Posterior vena cava (tissue), 2 donors: ENCODE data around the gene CHGA. TPM values are rescaled to one million over a fixed set of nuclear protein-coding genes. Genes with fewer than 3 reads are reported as not detected.

ENCODE experiments used
- DNase-seq: peaks from one replicate; pipeline ENCODE4 v3.0.0-alpha.2; 2020; ENCODE audit warnings: low spot score
- intact Hi-C, 2 donors: fragments of 100-400 bp; cut with DNase I; formaldehyde crosslinking; loops; one replicate each; pipeline versions ENCODE4 v1.14.1 to v1.14.2; 2022 to 2023
- long read RNA-seq, 2 donors: library from polyadenylated mRNA; unstranded; transcript quantifications; one replicate each; pipeline ENCODE4 v2.0.0, GENCODE V29; 2020 to 2021
- total RNA-seq, 2 donors: library from RNA; stranded (reverse); fragmentation: NEBNext Ultra II Directional; extraction: Animal tissue kit (Norgen Biotek cat#: 25700); gene quantifications; one replicate each; pipeline ENCODE4 v1.2.1, GENCODE V29; 2021
- donor health status: DM: yes; HTN: yes; CAD: no.
- donor health status: DM: yes; HTN: yes; CAD: no.

The CHGA gene, protein sequence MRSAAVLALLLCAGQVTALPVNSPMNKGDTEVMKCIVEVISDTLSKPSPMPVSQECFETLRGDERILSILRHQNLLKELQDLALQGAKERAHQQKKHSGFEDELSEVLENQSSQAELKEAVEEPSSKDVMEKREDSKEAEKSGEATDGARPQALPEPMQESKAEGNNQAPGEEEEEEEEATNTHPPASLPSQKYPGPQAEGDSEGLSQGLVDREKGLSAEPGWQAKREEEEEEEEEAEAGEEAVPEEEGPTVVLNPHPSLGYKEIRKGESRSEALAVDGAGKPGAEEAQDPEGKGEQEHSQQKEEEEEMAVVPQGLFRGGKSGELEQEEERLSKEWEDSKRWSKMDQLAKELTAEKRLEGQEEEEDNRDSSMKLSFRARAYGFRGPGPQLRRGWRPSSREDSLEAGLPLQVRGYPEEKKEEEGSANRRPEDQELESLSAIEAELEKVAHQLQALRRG
- under 1 TPM in 1 of 2 donors, not detected in 1; 0.29 TPM for total RNA-seq
- long read RNA-seq, donor 1: 0 reads
- long read RNA-seq, donor 2: 0 reads

- DNase-seq: no peak
Measured at GRCh38 chr14:92922883-92923743, at the start of gene CHGA. Gene CHGA (plus strand): TSS chr14:92923150. CDS start chr14:92923360, 210 bp downstream.

GRCh38 chr14:92874962-92875661, 47.8 kb upstream of the CHGA start:
- intact Hi-C loops: no loop called here
- DNase-seq: no peak

More at GRCh38 chr14:92922883-92923743, at the start of gene CHGA:
- intact Hi-C loops: no loop called here

DNA sequence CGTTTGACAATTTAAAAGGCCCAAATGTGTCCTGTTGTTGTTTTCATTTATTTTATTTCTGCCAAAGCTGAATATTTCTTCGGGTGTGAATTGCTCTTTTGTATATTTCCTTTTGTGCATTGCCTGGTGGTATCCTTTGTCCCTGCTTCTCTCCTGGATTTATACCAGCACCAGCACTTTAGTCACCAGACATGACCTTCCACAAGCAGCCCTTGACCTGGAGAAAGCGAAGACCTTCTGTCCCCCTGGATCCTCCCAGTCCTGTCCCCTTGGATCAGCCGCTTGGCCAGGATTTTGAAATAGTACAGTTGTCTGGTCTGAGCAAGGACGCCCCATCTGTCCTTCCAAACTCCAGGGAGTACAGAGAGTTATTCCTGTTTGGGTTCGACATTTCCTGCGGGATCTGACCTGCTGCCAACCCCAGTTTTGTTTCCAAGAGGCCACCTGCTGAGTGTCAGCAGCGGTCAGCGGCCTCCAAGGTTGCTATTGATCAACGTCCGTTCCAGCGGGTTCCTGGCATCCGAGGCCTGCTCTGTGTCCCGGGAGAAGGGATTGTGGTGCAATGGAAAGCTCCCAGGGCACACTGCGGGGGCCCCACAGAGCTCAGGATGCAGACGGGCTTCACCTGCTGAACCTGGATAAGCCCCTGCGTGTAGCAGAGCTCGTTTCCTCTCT, 45.1 kb upstream of the CHGA start:
- intact Hi-C loops: no loop called here
- DNase-seq: no peak

DNA sequence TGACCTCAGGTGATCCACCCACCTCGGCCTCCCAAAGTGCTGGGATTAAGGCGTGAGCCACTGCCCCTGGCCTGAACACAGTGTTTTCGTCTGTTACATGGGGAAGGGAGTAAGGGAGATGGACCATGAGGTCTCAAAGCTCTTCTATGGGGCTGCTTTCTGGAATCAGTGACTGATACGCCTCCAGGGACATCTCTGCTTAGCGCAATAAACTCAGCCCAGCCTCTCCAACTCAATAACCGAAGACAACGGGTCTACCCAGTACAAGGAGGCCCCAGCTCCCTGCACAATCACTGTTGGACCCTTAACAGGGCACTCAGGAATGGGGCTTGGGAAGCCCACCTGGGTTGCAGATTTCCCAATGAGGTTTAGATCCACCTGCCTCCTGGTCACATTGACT, 42.6 kb upstream of the CHGA start:
- no peak for DNase-seq
- intact Hi-C loops: no loop called here

- DNase-seq: no peak
- intact Hi-C loops: no loop called here
Measured at GRCh38 chr14:92880851-92881250, 42.1 kb upstream of the CHGA start.

DNA sequence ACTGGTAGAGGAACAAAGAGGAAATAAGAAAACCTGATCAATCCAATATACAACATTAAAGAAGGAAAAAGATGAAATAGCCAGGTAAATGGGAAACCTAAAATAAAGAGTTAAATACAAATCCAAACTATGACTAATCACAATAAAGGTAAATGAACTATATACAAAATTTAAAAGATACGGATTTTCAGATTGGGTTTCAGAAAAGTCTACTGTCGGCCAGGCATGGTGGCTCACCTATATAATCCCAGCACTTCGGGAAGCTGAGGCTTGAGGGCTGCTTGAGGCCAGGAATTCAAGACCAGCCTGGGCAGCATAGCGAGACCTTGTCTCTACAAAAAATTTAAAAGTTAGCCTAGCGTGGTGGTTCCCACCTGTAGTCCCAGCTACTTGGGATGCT, 39.9 kb upstream of the CHGA start:
- intact Hi-C loops: no loop called here
- no peak for DNase-seq

DNA sequence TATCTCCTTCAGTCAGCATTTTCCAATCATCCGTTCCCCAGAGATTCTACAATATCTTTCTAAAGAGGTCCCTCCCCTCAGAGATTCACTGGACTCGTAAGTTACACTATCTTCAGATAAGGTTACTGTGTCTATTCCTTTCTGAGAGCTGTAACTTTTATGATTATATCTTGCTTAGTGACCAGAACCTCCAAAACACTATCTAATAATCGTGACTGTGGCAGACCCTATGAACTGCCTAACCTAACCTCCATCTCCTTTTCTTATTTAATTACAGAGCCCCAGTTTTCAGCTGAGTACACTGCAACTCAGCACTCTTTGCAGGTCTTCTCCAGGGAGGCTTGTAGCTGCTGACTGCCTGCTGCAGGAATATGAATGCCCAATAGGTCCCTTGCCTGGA, 38.5 kb upstream of the CHGA start:
- intact Hi-C loops: no loop called here
- no peak for DNase-seq

- intact Hi-C loops: no loop called here
Measured at GRCh38 chr14:92885279-92886061, 37.5 kb upstream of the CHGA start.

DNA sequence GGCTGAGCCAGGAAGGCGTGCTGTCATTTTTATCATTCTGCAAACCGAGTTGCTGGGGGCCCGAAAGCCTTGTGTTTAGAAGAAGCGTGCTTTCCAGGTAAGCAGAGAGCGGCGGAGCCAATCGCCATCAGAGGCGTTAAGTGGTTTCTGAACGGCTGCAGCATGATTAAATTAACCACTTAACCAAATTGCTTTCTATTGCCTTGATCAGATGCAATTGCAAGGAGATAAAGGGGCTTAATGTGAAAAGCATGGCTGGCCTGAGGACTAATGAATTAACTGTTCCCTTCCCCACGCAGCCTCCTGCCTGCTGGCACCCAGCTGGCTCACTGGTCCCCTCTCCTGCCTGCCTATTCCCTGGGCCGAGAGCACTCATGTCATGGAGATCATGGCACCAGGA, 36.6 kb upstream of the CHGA start:
- intact Hi-C loops: no loop called here
- DNase-seq: no peak

More at GRCh38 chr14:92885279-92886061, 37.5 kb upstream of the CHGA start:
- DNase-seq: no peak

GRCh38 chr14:92887157-92887556, 35.8 kb upstream of the CHGA start:
- intact Hi-C loops: no loop called here
- no peak for DNase-seq

DNA sequence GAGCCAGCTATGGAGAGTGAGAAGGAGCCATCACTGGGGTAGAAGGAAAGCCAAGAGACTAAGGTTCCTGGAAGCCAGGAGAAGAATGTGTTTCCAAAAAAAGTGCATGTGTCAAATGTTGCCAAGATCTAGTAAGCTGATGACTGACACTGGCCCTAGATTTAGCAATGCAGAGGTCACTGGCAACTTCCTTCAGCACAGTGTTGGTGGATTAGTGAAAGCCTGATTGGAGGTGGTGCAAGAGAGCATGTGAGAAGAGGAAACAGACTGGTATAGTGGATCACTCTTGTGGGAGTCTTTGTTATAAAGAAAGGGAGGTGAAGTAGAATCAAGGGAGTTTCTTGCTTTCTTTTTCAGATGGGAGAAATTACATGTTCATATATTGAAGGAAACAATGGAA, 34.1 kb upstream of the CHGA start:
- no peak for DNase-seq
- intact Hi-C loops: no loop called here

DNA sequence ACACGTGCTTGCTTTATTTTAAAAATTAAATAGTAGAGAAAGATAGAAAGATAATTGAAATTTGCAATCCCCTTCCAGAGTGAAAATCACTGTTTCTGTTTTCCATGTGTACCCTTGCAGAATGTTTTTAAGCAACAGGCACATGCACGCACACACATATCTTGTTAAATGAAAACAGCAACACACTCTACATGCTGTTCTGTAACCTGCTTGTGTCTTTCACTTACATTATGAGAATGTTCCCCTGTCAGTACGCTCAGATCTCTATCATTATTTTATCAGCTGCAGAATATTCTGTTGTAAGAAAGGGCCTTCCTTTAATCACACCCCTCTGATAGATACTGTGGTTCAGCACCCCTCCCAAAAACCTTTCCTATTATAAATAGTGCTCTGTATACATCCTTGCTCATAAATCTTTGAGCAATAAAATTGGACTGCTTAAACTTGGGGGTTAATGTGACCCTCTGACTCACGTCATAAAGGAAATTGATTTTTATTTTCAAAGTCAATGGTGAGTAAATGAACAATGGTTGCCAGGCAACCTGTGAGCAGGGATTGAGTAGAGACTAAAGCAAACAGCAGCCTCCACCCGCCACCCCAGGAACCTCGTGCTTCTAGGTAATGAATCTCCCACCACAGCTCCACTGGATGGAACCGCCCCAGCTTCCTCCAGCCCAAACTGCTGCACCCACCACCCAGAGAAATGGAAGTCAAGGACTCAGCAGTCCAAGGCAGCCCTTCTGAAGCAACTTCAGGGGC, 31.9 kb upstream of the CHGA start:
- intact Hi-C loops: no loop called here
- no peak for DNase-seq

GRCh38 chr14:92892589-92892988, 30.4 kb upstream of the CHGA start:
- intact Hi-C loops: no loop called here
- no peak for DNase-seq

DNA sequence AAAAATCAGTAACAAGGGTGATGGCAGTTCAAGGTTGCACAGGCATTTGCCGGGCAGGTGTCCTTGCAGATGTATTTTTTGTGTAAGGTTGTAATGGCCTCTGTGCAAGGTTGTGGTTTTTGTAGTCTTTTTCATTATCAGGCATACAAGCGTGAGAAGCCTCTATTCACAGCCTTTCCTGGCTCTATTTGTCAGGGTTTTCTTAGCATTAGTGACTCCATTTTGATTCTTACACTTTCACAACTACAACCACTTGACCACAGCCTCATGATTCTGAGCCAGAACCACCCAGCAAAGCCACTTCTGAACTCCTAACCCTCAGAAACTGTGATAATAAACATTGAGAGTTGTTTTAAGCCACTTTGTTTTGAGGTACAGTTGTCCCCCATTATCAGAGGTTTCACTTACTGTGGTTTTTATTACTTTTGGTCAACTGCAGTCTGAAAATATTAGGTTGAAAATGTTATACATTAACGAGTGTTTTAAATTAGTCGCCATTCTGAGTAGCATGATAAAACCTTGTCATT, 27.5 kb upstream of the CHGA start:
- intact Hi-C loops: no loop called here

GRCh38 chr14:92897922-92898565, 24.9 kb upstream of the CHGA start:
- DNase-seq: peak; percentile 58
- intact Hi-C loops: no loop called here

More for the DNA sequence above, 27.5 kb upstream of the CHGA start:
- no peak for DNase-seq

GRCh38 chr14:92898566-92899131, 24.3 kb upstream of the CHGA start:
- intact Hi-C loops: no loop called here
- DNase-seq: peak; percentile 25

DNA sequence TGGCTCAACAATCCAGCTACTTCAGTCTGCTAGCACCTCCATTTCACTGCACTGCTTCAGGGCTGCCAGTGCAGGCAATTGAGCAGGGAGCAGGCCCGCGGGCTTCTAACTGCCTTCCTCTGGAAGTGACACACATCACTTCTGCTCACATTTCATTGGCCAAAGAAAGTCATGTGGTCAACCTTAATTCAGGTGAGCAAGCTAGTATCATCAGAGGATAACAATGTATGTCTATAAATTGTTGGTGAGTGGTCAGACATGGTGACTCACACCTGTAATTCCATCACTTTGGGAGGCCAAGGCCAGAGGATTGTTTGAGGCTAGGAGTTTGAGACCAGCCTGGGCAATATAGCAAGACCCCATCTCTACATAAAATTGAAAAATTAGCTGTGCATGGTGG, 22.3 kb upstream of the CHGA start:
- intact Hi-C loops: no loop called here

More for the DNA sequence above, 22.3 kb upstream of the CHGA start:
- DNase-seq: no peak
